Lower leg skin (tissue), 4 donors: ENCODE measurements around the gene SLC44A5. TPM values are rescaled to one million over a fixed set of nuclear protein-coding genes. Genes with fewer than 3 reads are reported as not detected.

Experiments
- DNase-seq, 2 donors: peaks; one replicate each; pipeline ENCODE4 v3.0.0-alpha.2; 2019; ENCODE audit warnings: low spot score in 2 of 2
- H3K4me3 ChIP-seq: fragments of 200-600 bp; sonication (generic); 2 replicates; pipeline ENCODE4 v1.5.1; 2017; ENCODE audit warnings: mild to moderate bottlenecking, low read depth; ENCODE audit not compliant: poor library complexity, severe bottlenecking
- POLR2A ChIP-seq, 2 donors: fragments of 450-650 bp; IDR thresholded peaks; one replicate each; pipeline ENCODE4 v1.6.1; 2016 to 2017; ENCODE audit warnings: antibody characterized with exemption in 2 of 2, mild to moderate bottlenecking in 1 of 2, moderate library complexity in 1 of 2
- WGBS, 2 donors: methylation state at CpG; one replicate each; pipeline ENCODE4 v1.1.5; 2018; 5-methylcytosine and 5-hydroxymethylcytosine counted together
- intact Hi-C: fragments of 100-400 bp; cut with DNase I; formaldehyde crosslinking; loops from one replicate; pipeline ENCODE4 v1.15.0; 2023; ENCODE audit warnings: low total_unique reads
- total RNA-seq, 4 donors: library from RNA; depleted of rRNA; stranded (reverse); fragments of >200 nt; gene quantifications; one replicate each; pipeline ENCODE4 v1.1.0, GENCODE V29; 2016
- TF ChIP-seq, protein P1 (sequence below), 3 donors: fragments of 450-650 bp; IDR thresholded peaks; one replicate each; pipeline ENCODE4 v1.5.1; 2016; ENCODE audit warnings: antibody characterized with exemption in 3 of 3, mild to moderate bottlenecking in 3 of 3, moderate library complexity in 2 of 3

Gene SLC44A5
- total RNA-seq, 4 donors from 2014 or later, result 0.39 to 25.4 (median 7.7) TPM

- intact Hi-C loops, result no loop called here
- no peak overlapping the region for H3K4me3 ChIP-seq
- no peak for TF ChIP-seq POLR2A (IDR thresholded peaks at IDR 0.05)
- TF ChIP-seq, protein P1, sequence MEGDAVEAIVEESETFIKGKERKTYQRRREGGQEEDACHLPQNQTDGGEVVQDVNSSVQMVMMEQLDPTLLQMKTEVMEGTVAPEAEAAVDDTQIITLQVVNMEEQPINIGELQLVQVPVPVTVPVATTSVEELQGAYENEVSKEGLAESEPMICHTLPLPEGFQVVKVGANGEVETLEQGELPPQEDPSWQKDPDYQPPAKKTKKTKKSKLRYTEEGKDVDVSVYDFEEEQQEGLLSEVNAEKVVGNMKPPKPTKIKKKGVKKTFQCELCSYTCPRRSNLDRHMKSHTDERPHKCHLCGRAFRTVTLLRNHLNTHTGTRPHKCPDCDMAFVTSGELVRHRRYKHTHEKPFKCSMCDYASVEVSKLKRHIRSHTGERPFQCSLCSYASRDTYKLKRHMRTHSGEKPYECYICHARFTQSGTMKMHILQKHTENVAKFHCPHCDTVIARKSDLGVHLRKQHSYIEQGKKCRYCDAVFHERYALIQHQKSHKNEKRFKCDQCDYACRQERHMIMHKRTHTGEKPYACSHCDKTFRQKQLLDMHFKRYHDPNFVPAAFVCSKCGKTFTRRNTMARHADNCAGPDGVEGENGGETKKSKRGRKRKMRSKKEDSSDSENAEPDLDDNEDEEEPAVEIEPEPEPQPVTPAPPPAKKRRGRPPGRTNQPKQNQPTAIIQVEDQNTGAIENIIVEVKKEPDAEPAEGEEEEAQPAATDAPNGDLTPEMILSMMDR (IDR thresholded peaks at IDR 0.05), result no peak
- DNase-seq, result no peak
- WGBS, 2 donors, result 39 to 62% methylated on average over 2 of the region's 2 CpGs
These were observed 179.1 kb downstream of the SLC44A5 start for GRCh38 chr1:75431843-75432242.

GRCh38 chr1:75430526-75430925 lies 180.4 kb downstream of the SLC44A5 start:
- TF ChIP-seq, protein P1 (IDR thresholded peaks at IDR 0.05), result no peak
- no peak for TF ChIP-seq POLR2A (IDR thresholded peaks at IDR 0.05)
- no peak overlapping the region for H3K4me3 ChIP-seq
- no peak for DNase-seq
- intact Hi-C loops, result no loop called here

- WGBS, 2 donors, result 87% methylated on average over 10 of the region's 10 CpGs
- TF ChIP-seq, protein P1 (IDR thresholded peaks at IDR 0.05), result no peak
- no peak for TF ChIP-seq POLR2A (IDR thresholded peaks at IDR 0.05)
- DNase-seq, result no peak
- intact Hi-C loops, result no loop called here
- H3K4me3 ChIP-seq, result no peak overlapping the region
These were observed 184.2 kb downstream of the SLC44A5 start for GRCh38 chr1:75426688-75427087.

DNA sequence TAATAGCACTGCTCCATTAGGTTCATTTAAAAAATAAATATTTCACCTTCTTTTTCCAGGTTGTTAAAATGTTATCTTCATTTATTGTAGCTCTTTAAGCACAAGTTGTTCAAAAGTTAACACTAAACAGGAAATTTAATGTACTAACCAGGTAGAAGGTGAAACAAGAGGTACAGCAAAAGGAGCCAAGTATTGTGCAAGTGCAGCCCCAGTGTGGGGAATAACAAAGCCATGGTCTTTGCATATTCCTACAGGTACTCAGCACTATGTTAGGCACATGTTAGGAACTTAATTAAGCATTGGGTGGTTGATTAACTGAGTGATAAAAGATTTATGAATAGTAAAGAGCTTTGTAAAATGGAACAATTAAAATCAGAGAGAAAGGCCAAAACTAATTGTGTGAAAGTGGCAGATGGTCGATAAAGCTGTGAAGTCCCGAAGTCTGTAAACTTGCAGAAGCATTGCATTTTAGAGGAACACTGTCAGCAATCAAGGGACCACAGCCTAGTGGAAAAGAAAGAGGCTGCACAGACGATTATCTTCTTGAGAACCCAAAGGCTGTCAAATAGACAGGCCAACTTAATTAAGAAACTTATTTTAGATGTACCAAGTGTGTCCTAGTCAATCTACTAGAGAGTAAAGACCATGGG lies 185.8 kb downstream of the SLC44A5 start:
- TF ChIP-seq POLR2A (IDR thresholded peaks at IDR 0.05), result no peak
- TF ChIP-seq, protein P1 (IDR thresholded peaks at IDR 0.05), result no peak
- 71 to 81% methylated on average over 3 of the region's 3 CpGs for WGBS, 2 donors

GRCh38 chr1:75423616-75424015 lies 187.3 kb downstream of the SLC44A5 start:
- TF ChIP-seq POLR2A (IDR thresholded peaks at IDR 0.05), result no peak
- TF ChIP-seq, protein P1 (IDR thresholded peaks at IDR 0.05), result no peak
- H3K4me3 ChIP-seq, result no peak overlapping the region
- no peak for DNase-seq
- 75 to 78% methylated on average over 5 of the region's 5 CpGs for WGBS, 2 donors
- intact Hi-C loops, result no loop called here

More for the DNA sequence above, 185.8 kb downstream of the SLC44A5 start:
- no peak overlapping the region for H3K4me3 ChIP-seq
- no peak for DNase-seq
- intact Hi-C loops, result no loop called here

DNA sequence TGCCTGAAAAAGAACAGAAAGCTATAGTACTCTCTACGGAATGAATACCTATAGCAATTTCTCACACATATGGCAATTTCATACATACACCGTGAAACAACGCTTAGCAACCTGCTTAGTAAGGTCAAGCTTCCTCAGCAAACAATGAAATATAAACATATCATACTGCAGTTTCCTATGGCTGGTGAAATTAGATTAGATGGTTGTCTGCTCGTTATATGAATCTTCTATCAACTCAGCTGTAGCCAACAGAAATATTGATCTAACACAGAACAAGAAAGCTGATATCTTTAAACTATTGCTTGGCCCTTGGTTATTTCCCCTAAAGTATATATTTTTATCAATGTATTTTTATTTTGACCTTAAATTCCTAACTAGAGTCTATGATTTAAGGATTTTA lies 187.8 kb downstream of the SLC44A5 start:
- WGBS, 2 donors, result 73 to 74% methylated on average over 4 of the region's 4 CpGs
- no peak overlapping the region for H3K4me3 ChIP-seq
- intact Hi-C loops, result no loop called here
- no peak for DNase-seq
- TF ChIP-seq, protein P1 (IDR thresholded peaks at IDR 0.05), result no peak
- no peak for TF ChIP-seq POLR2A (IDR thresholded peaks at IDR 0.05)
